UCSD-AML1 (cell line): ENCODE data around the gene CELSR3.

Experiments
- DNase-seq: peaks from one replicate; lab custom pipeline; 2025; ENCODE audit not compliant: unreplicated experiment; lab: John Stamatoyannopoulos, UW

CELSR3 gene

GRCh38 chr3:48686538-48687219 lies 24.0 kb upstream of the CELSR3 start:
- peak; percentile 29 for DNase-seq

- peak; percentile 91 for DNase-seq
Measured at GRCh38 chr3:48685603-48686511, 23.2 kb upstream of the CELSR3 start, which contains the start of gene NCKIPSD. Gene NCKIPSD (minus strand): TSS chr3:48685915. CDS start chr3:48685807, 108 bp downstream.

GRCh38 chr3:48685293-48685602 lies 22.6 kb upstream of the CELSR3 start:
- no peak for DNase-seq

- peak; percentile 58 for DNase-seq
Measured at GRCh38 chr3:48684480-48685143, 21.9 kb upstream of the CELSR3 start.

- DNase-seq: no peak
Measured at GRCh38 chr3:48684054-48684349, 21.3 kb upstream of the CELSR3 start.

GRCh38 chr3:48682786-48683185 lies 20.1 kb upstream of the CELSR3 start:
- DNase-seq: no peak

- DNase-seq: no peak
Measured at GRCh38 chr3:48681974-48682610, 19.4 kb upstream of the CELSR3 start.

GRCh38 chr3:48681541-48681880 lies 18.8 kb upstream of the CELSR3 start:
- no peak for DNase-seq

- DNase-seq: no peak
Measured at GRCh38 chr3:48680811-48681540, 18.3 kb upstream of the CELSR3 start.

GRCh38 chr3:48679411-48680391 lies 17.0 kb upstream of the CELSR3 start:
- DNase-seq: no peak

- no peak for DNase-seq
Measured at GRCh38 chr3:48678566-48679380, 16.1 kb upstream of the CELSR3 start.

- no peak for DNase-seq
Measured at GRCh38 chr3:48678056-48678455, 15.4 kb upstream of the CELSR3 start.

GRCh38 chr3:48674505-48674904 lies 11.8 kb upstream of the CELSR3 start:
- no peak for DNase-seq

- no peak for DNase-seq
Measured at GRCh38 chr3:48672522-48672921, 9.8 kb upstream of the CELSR3 start.

- DNase-seq: no peak
Measured at GRCh38 chr3:48664929-48665328, 2.2 kb upstream of the CELSR3 start.

- no peak for DNase-seq
Measured at GRCh38 chr3:48664313-48664644, 1.6 kb upstream of the CELSR3 start.

- no peak for DNase-seq
Measured at GRCh38 chr3:48663489-48664312, 1.0 kb upstream of the CELSR3 start.

GRCh38 chr3:48662145-48662752 lies 437 bp downstream of the CELSR3 start:
- no peak for DNase-seq
